ENCODE data around the gene AFF3. TPM values are rescaled to one million over a fixed set of nuclear protein-coding genes. Genes with fewer than 3 reads are reported as not detected.

The AFF3 gene
- total and polyA plus RNA-seq, 7 donors: 0.46 to 25.0 (median 18.6) TPM

GRCh38 chr2:99915108-99915675, 227.2 kb downstream of the AFF3 start:
- no peaks in the 10 kb centered on the region for H3K9me3 ChIP-seq
- no peak overlapping the region for H3K4me3 ChIP-seq
- 86 to 89% methylated on average over 8 of the region's 8 CpGs for WGBS, 2 donors
- no peaks in the 10 kb centered on the region for H3K27me3 ChIP-seq
- no peak for TF ChIP-seq CTCF (IDR thresholded peaks at IDR 0.05)
- no peak for TF ChIP-seq POLR2A (IDR thresholded peaks at IDR 0.05)
- TF ChIP-seq EP300 (IDR thresholded peaks at IDR 0.05): no peak
- TF ChIP-seq POLR2AphosphoS5 (IDR thresholded peaks at IDR 0.05): no peak
- H3K4me1 ChIP-seq: no peaks in the 10 kb centered on the region
- no peak for DNase-seq
- H3K27ac ChIP-seq: no peak overlapping the region
- no peaks in the 10 kb centered on the region for H3K36me3 ChIP-seq
- intact Hi-C loops (cut with DNase I): no loop called here

GRCh38 chr2:99911736-99912135, 230.7 kb downstream of the AFF3 start:
- DNase-seq: no peak
- no peaks in the 10 kb centered on the region for H3K9me3 ChIP-seq
- TF ChIP-seq POLR2A (IDR thresholded peaks at IDR 0.05) (no peak), CTCF (IDR thresholded peaks at IDR 0.05) (no peak), EP300 (IDR thresholded peaks at IDR 0.05) (no peak), POLR2AphosphoS5 (IDR thresholded peaks at IDR 0.05) (no peak)
- H3K4me3 ChIP-seq: no peak overlapping the region
- no peak overlapping the region for H3K27ac ChIP-seq
- no peaks in the 10 kb centered on the region for H3K36me3 ChIP-seq
- intact Hi-C loops (cut with DNase I): no loop called here
- no peaks in the 10 kb centered on the region for H3K4me1 ChIP-seq
- H3K27me3 ChIP-seq: no peaks in the 10 kb centered on the region

- intact Hi-C loops (cut with DNase I): no loop called here
- Histone ChIP-seq H3K9me3 (no peaks in the 10 kb centered on the region), H3K27ac (no peak overlapping the region), H3K27me3 (no peaks in the 10 kb centered on the region), H3K36me3 (no peaks in the 10 kb centered on the region), H3K4me1 (no peaks in the 10 kb centered on the region), H3K4me3 (no peak overlapping the region)
- 86 to 88% methylated on average over 5 of the region's 5 CpGs for WGBS, 2 donors
- TF ChIP-seq POLR2AphosphoS5 (IDR thresholded peaks at IDR 0.05) (no peak), CTCF (IDR thresholded peaks at IDR 0.05) (no peak), EP300 (IDR thresholded peaks at IDR 0.05) (no peak), POLR2A (IDR thresholded peaks at IDR 0.05) (no peak)
- DNase-seq: no peak
Measured at GRCh38 chr2:99910902-99911301, 231.5 kb downstream of the AFF3 start.

GRCh38 chr2:99905636-99906035, 236.8 kb downstream of the AFF3 start:
- Histone ChIP-seq H3K27ac (no peak overlapping the region), H3K4me3 (no peak overlapping the region), H3K36me3 (no peaks in the 10 kb centered on the region), H3K27me3 (no peaks in the 10 kb centered on the region), H3K4me1 (no peaks in the 10 kb centered on the region), H3K9me3 (no peaks in the 10 kb centered on the region)
- intact Hi-C loops (cut with DNase I): no loop called here
- DNase-seq: no peak
- 92 to 94% methylated on average over 2 of the region's 2 CpGs for WGBS, 2 donors
- TF ChIP-seq EP300 (IDR thresholded peaks at IDR 0.05): no peak
- TF ChIP-seq CTCF (IDR thresholded peaks at IDR 0.05): no peak
- TF ChIP-seq POLR2A (IDR thresholded peaks at IDR 0.05): no peak
- TF ChIP-seq POLR2AphosphoS5 (IDR thresholded peaks at IDR 0.05): no peak

DNA sequence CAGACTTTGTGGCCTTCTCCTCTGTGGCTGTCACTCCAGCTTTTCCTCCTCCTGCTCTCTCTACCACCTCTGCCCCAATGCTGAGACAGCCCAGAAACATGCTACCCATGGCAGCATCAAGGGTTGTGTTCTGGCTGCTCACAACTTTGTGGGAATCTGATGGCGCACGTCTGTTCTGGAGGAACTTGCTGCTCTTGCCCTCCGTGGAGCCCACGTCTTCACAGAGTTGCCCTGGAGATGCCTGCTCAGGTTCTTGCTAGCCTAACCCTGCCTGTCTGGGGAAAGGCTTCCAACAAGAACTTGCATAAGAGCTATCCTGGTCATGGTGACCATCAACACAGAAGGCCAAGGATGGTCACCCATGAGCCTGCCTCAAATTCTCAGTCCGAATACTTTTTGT, 237.4 kb downstream of the AFF3 start:
- WGBS, 2 donors: 92 to 94% methylated on average over 5 of the region's 5 CpGs
- TF ChIP-seq POLR2A (IDR thresholded peaks at IDR 0.05) (no peak), POLR2AphosphoS5 (IDR thresholded peaks at IDR 0.05) (no peak), EP300 (IDR thresholded peaks at IDR 0.05) (no peak), CTCF (IDR thresholded peaks at IDR 0.05) (no peak)

More for the DNA sequence above, 237.4 kb downstream of the AFF3 start:
- H3K4me1 ChIP-seq: no peaks in the 10 kb centered on the region
- H3K27ac ChIP-seq: no peak overlapping the region
- intact Hi-C loops (cut with DNase I): no loop called here
- H3K9me3 ChIP-seq: no peaks in the 10 kb centered on the region
- no peaks in the 10 kb centered on the region for H3K27me3 ChIP-seq
- H3K4me3 ChIP-seq: no peak overlapping the region
- no peak for DNase-seq
- H3K36me3 ChIP-seq: no peaks in the 10 kb centered on the region
